GM10266 (cell line): ENCODE measurements around the gene GLI2.

Experiments used
- DNase-seq: peaks from one replicate; pipeline ENCODE4 v3.0.0; 2012; ENCODE audit errors: extremely low spot score
- TF ChIP-seq, protein P1 (sequence below): IDR thresholded peaks from 2 replicates; pipeline ENCODE4 v1.5.1; 2012; ENCODE audit warnings: mild to moderate bottlenecking, low read depth; ENCODE audit not compliant: control insufficient read depth, insufficient read depth; ENCODE audit errors: missing control alignments

The GLI2 gene

DNA sequence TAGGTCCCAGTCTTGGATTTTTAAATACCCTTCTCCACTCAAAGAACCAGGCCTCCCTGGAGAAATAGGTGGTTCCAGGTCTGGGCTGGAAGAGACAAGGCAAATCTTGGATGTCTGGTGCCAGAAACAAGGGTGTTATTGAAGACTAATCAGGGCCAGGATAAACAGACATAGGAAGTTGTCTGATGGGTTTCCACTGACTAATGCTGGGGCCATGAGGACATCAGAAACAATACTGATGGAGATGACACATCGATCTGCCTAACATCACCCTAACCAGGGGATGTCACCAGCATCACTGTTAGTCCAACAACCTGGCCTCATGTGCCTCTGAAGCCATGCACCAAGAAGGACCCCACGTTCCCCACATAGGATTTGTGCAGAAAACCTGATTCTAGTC is 42.5 kb upstream of the GLI2 start:
- TF ChIP-seq, protein P1, sequence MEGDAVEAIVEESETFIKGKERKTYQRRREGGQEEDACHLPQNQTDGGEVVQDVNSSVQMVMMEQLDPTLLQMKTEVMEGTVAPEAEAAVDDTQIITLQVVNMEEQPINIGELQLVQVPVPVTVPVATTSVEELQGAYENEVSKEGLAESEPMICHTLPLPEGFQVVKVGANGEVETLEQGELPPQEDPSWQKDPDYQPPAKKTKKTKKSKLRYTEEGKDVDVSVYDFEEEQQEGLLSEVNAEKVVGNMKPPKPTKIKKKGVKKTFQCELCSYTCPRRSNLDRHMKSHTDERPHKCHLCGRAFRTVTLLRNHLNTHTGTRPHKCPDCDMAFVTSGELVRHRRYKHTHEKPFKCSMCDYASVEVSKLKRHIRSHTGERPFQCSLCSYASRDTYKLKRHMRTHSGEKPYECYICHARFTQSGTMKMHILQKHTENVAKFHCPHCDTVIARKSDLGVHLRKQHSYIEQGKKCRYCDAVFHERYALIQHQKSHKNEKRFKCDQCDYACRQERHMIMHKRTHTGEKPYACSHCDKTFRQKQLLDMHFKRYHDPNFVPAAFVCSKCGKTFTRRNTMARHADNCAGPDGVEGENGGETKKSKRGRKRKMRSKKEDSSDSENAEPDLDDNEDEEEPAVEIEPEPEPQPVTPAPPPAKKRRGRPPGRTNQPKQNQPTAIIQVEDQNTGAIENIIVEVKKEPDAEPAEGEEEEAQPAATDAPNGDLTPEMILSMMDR = no peak
- DNase-seq = no peak

GRCh38 chr2:120694034-120694433 is 41.6 kb upstream of the GLI2 start:
- no peak for DNase-seq
- TF ChIP-seq, protein P1 = no peak

DNA sequence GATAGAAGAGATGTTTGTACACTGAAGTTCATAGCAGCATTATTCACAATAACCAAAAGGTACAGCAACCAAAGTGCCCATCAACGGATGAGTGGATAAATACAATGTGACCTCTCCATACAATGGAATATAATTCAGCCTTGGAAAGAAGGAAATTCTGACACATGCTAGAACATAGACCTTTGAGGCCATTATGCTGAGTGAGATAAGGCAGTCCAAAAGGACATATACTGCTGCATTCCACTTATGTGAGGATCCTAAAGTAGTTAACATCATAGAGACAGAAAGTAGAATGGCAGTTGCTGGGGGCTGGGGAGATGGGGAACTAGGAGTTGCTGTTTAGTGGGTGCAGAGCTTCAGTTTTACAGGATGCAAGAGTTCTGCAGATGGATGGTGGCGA is 38.2 kb upstream of the GLI2 start:
- no peak for DNase-seq
- TF ChIP-seq, protein P1 = no peak

GRCh38 chr2:120699292-120699691 is 36.4 kb upstream of the GLI2 start:
- TF ChIP-seq, protein P1 = no peak
- DNase-seq = no peak

GRCh38 chr2:120700659-120701058 is 35.0 kb upstream of the GLI2 start:
- TF ChIP-seq, protein P1 = no peak
- DNase-seq = no peak

DNA sequence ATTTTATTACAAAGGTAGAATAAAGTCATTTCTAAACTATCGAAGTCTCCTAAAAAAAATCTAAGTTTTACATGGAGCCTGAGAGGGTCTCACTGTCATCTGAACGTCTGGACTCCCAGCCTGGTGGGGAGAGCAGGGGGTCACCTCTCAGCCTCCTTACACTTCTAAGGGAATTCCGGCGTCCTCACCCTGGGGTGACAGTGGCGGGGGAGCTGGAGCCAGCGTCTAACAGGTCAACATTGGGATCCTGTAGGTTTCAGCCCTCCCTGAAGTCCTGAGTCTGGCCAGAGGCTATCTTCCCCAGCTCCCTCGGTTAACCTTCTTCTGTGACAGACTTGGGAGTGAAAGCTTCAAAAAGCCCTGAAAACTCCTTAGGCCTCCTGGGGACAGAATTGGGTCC is 34.6 kb upstream of the GLI2 start:
- TF ChIP-seq, protein P1 = no peak
- no peak for DNase-seq

GRCh38 chr2:120701499-120701898 is 34.2 kb upstream of the GLI2 start:
- TF ChIP-seq, protein P1 = no peak
- no peak for DNase-seq
